HG03175 (cell line): ENCODE data around the gene CDK11A.
"Not testable (repeated sequence)": the region's sequence is repeated elsewhere in the genome, so short reads cannot be mapped to it uniquely, and the experiment has no call there.

Experiments
- ATAC-seq: cut with Tn5 transposase; IDR thresholded peaks from one replicate; pipeline ENCODE4 v1.9.1; 2021; ENCODE audit warnings: mild to moderate bottlenecking, moderate library complexity; ENCODE audit not compliant: unreplicated experiment

CDK11A gene

DNA sequence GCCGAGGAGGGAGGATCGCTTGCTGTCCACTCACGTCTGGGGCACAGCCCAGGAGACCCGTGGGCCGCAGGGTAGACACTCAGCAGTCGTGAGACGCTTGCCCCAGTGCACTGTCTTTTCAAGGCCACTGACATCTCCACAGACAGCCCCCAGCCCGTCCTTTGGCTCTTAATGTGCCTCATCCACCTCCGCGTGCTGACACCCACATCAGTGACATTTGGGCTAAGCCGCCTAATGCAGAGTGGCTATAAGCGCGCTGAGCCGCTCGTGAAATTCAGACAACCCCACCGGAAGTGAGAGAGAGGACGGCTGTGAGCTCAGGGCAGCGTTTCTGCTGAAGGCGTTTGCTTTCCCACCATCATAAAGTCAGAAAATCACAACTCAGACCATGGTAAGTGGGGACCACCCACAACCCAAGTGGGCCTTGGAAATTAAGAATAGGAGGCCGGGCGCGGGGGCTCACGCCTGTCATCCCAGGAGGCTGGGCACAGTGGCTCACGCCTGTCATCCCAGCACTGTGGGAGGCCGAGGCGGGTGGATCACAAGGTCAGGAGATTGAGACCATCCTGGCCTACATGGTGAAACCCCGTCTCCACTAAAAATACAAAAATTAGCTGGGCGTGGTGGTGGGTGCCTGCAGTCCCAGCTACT lies 40.0 kb downstream of the CDK11A start:
- no peak for ATAC-seq

DNA sequence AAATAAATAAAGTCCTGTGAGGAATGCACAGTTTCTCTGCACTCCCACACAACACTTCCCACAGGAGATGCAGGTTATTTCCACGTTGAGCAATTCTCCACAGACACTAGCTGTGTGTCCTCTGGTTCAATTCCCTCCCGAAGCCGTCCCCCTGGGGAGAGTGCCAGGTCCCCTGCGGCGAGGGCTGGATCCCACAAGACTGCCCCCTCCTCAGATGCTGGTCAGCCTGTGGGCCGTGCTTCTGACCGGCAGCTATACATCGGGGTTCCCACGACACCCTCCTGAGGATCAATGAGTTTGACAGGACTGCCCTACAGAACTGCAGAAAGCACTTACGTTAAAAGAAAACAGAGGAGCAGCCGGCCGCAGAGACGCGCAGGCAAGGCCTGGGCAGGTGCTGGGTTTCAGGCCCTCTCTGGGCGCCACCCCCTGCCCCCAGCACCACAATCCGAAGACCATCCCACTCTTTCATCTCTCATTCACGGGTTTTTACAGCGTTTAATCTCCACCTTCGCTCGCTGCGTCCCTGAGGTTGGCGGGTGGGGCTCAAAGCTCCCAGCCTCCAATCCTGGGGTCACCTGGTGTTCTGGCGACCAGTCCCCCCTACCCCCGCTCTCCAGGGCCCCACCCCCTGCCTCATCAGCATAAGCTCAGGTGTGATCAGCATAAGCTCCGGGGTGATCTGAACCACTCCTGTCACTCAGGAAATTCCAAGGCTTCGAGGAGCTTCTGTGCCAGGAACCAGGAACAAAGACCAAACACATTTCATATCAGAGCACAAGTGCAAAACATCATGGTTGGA lies 40.9 kb downstream of the CDK11A start:
- ATAC-seq = no peak

DNA sequence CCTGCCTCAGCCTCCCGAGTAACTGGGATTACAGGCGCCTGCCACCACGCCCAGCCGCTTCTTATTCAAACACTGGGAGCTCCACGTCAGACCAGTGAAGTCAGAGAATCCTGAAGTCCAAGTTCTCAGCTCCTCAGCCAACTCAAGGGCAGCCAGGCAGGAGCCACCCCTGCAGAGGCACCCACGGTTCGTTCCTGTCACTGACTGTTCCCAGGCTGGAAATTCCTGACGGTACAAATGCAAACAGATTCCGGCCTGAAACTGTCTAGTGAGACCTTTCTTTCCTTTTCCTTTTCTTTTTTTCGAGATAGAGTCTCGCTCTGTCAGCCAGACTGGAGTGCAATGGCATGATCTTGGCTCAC lies 43.3 kb downstream of the CDK11A start:
- no peak for ATAC-seq

DNA sequence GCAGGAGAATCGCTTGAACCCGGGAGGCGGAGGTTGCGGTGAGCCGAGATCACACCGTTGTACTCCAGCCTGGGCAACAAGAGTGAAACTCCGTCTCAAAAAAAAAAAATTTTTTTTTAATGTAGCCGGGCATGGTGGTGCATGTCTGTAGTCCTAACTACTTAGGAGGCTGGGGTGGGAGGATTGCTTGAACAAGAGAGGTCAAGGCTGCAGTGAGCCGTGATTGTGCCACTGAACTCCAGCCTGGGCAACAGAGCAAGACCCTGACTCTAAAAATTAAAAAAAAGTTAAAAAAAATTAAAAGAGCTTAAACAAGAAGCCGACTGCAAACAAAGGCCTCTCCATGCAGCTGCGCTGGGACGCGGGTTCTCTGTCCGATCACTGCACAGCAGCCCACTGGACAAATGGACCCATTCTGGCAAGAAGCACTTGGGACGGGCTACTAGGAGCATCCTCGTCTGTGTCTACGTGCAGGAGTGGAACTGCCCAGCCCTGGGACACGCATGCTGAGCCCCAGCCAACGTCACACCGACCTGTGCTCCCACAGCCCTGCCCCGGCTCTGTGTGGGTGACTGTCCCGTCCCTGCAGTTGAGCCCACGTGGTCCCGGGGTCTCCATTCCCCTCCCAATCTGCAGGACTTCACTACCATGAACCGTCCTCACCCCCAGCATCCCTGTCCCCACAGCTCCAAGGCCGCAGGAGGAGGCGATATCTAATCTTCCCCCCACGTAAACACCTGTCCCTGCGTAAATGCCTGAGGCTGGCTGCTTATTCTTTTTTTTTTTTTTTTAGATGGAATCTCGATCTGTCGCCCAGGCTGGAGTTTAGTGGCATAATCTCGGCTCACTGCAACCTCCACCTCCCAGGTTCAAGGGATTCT lies 43.9 kb downstream of the CDK11A start:
- no peak for ATAC-seq

DNA sequence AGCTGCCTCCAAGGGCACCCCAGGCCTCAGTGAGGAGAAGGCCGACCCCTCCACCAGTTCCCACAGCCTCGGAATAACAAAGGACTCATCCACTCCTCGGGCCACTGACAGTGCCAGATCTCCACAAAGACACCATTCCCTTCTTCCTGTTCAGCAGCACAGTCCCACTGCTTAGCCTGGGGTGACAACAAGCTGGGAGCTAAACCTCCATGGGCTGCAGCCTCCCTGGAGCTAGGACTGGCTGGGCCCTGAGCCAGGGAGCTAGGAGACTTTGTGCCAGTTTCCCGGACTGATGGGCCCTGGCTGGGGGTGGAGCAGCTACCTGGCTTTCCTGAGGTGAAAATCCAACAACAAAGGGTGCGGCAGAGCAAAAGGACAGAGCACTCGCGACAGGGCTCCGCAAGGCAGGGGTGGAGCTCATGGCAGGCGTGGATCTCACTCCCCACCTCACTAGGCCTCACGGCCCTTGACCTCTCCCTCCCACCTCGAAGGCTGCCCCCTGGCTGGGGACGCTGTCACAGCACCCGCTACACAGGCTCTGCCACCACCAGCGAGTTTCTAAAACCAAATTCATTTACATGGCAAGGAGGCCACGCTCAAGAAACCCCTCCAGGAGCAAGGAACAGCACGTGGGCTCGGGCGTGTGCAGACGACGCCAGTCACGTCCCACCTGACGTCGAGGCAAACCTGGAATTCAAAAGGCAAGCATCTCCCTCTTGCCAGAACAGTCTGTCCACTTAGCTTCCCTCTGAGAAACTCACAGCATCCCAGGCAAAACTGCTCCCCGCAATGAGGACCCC lies 45.4 kb downstream of the CDK11A start:
- no peak for ATAC-seq

DNA sequence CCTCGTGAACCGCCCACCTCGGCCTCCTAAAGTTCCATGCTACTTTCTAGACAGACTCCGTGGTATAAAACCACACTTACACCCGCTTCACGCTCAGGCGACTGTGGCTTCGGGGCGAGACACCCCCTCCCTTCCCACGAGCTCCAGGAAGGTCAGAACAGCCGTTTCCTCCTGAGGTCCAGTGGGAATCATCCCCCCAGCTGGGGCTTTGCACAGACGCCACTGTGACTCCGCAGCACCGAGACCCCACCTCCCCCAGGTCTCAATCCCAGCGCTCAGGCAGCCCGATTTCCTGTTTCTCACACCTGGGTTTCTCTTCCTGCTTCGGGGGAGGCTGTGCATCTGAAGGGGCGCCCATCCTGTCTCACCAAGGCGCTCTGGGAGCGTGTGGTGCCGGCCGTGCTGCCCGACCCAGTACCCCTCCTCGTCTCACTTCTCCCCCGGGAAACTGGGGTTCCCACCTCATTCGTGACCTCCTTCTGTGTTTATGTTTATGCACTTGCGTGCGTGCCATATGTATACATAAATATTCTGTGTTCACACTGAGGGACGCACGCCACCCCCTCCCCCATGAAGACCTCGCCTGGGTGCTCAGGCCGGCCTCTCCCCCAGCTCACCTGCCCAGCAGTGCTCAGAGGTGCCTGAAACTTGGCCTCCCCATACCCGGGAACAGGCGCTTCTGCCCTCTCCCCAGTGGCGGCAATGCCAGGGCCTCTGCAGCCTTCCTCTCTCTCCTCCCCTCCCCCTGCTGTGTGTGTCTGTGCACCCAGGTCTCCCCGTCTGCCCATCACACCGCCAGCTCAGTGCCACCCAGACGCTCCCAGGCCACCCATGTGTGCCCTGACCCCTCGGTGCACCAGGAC lies 46.2 kb downstream of the CDK11A start:
- peak; percentile 76 for ATAC-seq

DNA sequence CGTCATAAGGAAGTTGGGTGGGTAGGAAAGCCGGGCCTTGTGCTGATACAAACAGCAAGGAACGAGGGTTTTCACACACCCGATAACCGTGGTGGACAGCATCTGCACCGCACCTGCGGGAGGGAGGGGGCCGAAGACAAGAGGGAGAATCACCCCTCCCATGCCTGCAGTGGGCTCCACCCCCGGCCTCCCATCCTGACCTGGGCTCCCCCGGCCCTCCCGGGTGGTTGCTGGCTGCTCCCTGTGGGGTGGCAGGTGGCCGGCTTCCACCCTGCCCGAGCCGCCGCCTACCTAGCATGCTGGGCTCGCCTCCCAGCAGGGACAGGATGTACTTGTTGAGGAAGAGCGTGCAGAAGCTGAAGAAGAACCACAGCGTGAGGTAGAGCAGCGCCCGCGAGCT lies 48.1 kb downstream of the CDK11A start:
- not testable (repeated sequence) for ATAC-seq

DNA sequence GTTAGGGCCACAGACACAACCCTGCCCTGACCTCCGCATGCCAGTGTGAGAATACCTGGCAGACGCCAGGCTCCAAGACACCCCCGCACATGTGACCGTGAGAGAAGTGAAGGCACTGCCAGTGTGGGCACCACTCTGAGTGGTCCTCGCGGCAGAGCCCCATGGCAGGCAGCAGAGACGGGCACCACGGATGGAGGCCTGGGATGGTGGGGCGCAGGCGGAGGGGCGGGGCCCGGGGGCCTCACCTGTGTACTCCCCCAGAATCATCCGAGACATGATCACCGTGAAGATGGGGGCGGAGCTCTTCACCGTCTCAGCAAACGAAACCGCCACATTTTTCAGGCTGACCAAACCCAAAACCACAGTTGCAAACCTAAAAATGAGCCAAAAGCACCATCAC lies 48.9 kb downstream of the CDK11A start:
- not testable (repeated sequence) for ATAC-seq

DNA sequence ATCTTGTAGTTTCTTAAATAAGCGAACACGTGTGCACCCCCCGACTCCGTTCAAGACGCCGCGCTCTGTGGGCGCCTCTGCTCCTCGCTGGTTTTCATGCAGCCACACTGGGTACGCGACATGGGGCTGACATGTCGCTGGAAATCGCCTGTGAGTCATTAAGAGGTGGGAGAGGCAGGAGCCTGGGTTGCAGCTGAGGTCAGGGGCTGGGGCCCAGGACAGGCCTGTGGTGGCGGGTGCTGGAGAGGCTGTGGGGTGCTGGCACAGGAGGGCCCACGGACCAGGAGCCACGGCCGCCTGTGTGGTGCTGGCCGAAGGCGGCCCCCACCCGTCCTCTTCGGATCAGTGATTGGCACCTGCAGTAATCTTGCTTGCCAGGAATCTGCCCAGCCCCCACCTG lies 49.4 kb downstream of the CDK11A start:
- ATAC-seq = not testable (repeated sequence)

DNA sequence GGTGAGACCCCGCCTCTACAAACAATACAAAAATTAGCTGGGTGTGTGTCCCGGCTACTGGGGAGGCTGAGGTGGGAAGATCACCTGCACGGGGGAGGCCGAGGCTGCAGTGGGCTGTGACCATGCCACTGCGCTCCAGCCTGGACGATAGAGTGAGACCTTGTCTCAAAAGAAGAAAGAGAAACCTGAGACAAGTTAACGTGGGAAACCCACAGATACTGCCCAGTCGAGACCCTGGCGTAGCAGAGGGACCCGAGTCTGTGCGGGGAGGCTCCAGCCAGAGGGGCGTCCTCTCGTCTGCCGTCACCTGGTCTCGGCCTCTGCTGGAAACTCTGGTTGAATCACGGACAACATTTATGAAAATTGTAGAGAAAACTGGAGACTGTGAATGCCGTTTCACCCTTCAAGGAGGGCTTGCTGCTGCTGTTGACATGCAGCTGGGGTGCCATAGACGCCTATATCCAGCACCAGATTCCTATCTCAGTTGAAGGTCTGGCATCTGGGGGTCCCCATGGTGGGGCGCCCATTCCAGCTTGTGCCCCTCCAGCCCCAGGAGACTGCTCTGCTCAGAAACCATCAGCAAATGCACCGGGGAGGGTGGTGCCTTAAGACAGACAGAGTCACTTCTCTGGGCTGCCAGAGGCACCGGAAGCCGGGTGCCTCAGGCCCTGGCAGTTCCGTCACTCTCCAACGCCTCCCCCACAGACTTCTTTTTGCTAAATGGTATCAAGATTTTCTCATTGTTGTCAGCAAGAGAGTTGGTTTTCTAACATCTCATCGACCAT lies 51.8 kb downstream of the CDK11A start:
- ATAC-seq = no peak

DNA sequence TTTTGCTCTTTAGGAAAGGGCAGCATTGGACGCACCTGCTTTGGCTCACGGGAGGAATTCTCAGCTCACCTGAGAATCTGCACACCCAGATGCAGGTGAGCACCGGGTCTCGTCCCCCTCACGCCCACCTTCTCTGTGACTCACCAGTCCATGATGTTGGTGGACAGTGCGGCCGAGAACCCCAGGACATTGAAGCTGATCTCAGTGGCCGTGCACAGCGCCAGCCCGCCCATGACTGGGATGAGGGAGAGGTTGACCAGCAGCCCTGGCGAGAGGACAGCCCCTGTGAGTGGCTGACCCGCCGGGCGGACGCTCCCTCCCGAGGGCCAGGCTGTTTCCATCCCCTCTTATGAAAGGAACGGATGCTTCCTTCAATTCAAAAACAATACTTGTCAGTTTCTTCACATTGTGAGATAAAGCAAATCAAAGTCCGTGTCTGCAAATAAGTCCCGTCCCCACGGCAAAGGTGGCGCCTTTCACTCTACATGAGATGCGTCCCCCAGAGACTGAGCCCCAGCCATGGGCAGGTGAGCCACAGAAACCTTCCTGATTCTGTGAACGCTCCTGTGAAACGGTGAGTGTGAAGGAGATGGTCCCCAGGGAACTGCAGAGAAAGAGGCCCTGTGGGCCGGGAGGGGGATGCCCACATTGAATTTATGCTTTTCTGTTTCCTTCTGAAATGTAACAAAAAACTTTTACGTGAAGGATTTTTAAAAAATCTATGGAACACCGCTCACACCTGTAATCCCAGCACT lies 52.6 kb downstream of the CDK11A start:
- no peak for ATAC-seq

DNA sequence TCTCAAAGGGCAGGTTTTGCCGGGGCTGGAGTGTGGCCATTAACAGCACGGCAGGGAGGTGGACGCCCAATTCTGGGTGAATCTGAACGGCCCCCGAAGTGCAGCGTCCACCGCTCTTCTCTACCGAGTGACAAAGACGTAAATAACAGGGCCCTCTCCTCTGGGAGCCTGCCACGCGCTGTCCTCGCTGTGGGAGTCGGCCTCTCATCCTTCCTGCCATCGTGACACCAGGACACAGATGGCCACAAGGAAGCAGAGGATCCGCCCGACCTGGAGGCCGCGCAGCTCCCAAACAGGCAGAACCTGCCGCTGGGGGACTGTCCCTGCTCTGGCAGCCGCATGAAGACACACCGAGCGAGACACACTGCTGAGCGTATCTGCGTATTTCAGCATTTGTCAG lies 53.3 kb downstream of the CDK11A start:
- no peak for ATAC-seq

DNA sequence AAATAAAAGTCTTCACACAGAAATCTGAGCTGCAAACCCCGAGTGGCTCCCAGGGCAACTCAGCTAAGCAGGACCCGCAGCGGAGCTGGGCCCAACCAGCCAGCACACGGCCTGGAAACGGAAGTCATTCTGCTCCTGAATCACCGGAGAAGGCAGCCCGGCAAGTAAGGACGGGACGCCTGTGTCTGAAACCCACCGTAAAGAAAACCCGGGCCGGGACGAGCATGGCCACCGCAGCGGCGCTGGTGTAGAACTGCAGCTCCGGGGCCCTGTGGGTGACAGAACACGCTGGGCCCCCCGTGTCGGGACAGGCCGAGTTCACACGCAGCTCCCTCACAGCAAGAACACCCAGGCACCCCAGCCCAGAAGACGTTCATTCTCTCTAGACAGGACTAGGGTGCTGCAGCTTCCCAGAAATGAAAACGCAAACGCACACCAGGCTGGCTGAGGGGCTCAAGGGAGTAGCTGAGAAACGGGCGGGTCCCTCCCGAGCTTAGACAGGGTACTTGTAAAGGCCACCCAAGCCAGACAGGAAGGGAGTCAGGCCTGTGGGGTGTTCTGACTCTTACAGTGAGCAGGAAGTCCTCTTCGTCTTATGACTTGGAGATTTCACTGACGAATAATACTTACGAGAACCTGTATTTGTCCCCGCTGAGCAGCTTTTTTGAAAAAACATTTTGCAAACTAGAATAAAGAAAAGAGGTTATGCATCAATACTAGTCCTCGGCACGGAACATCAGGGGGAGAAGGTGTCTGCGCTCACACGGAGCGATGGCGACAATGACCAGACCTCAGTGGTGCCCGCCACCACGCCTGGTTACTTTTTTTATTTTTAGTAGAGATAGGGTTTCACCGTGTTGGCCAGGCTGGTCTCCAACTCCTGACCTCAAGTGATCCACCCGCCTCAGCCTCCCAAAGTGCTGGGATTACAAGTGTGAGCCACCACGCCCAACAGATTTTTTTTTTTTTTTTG lies 54.4 kb downstream of the CDK11A start:
- no peak for ATAC-seq

DNA sequence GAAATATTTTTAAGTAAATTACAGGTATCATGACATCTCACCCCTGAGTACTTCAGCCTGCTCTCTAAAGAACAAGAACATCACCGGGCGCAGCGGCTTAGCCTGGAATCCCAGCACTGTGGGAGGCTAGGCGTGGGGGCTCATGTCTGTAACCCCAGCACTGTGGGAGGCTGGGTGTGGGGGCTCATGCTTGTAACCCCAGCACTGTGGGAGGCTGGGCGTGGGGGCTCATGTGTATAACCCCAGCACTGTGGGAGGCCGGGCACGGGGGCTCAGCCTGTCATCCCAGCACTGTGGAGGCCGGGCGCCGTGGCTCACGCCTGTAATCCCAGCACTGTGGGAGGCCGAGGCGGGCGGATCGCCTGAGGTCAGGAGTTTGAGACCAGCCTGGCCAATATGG lies 57.6 kb downstream of the CDK11A start:
- no peak for ATAC-seq

DNA sequence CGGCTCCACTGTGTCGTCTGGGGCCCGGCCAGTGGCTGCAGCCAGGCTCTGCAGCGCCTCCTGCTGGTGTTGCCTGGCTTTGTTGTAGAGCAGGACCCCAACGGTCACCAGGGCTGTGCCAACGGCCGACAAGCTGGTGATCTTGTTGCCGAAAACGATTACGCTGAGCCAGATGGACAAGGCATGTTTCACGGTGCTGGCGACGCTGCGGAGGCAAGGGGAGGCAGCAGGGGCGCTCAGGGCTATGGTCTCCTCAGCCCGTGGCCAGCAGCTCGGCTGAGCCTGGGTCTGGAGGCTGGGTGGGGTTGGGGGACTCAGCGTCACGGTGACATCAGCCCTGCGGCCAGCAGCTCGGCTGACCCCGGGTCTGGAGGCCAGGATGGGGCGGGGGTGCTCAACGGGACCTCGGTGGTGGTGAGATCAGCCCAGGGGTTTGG lies 58.3 kb downstream of the CDK11A start:
- no peak for ATAC-seq

DNA sequence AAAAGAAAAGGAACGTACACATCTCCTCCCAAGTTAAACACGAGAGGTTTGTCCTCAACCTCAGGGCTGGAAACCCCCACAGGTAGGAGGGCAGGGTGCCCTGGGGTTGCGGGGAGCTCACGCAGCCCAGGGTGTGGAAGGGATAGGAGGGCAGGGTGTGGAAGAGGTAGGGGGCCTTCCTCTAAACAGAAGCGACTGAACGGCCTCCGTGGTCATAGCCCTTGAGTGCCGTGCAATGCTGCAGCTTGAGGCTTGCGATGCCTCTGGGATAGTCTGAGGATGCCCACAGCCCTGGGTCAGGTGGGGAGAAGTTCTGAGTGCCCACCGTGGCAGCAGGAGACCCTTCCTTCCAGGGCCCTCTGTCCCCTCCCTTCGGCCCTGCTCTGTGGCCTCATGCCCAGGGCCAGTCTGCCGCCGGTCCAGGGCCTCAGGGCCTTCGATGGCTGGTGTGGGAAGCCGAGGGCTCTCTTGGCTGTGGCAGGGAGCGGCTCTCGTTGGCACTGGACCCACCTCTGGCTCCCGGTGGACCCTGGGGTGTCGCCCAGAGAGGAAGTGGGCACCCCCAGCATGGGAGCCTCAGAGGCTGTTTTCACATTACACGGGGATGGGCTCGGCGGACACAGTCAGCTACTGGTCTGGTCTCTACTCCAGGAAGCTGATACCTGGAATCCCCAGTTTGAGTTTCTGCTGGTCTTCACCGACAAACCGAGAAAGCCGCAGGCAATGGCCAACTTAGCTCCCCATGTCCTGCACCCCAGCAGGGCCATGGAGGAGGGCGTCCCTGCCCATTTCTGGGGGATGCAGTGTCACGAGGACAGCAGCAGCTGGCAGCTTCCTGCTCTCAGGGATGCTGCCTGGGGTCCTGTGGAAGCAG lies 59.0 kb downstream of the CDK11A start:
- ATAC-seq = no peak
